Kidney epithelial cell (primary cell): ENCODE results near the gene LDB2. TPM values are rescaled to one million over a fixed set of nuclear protein-coding genes. Genes with fewer than 3 reads are reported as not detected.

Source experiments
- DNase-seq: peaks from one replicate; pipeline ENCODE4 v3.0.0-alpha.2; 2010; ENCODE audit warnings: low read depth
- H3K27me3 ChIP-seq: 2 replicates; pipeline ENCODE4 v1.6.0; 2011; ENCODE audit warnings: low read length; ENCODE audit not compliant: control insufficient read depth, insufficient read depth
- H3K36me3 ChIP-seq: 2 replicates; pipeline ENCODE4 v1.5.1; 2011; ENCODE audit warnings: low read length; ENCODE audit not compliant: control insufficient read depth, insufficient read depth
- H3K4me3 ChIP-seq: 2 replicates; pipeline ENCODE4 v1.5.1; 2011; ENCODE audit warnings: low read depth, mild to moderate bottlenecking, control low read depth, low read length
- total RNA-seq: library from RNA; depleted of rRNA; stranded (reverse); fragments of >200 nt; gene quantifications from 2 replicates; pipeline ENCODE4 v1.2.3, GENCODE V29; 2015
- TF ChIP-seq, protein P1 (sequence below): IDR thresholded peaks from 2 replicates; pipeline ENCODE4 v1.5.1; 2011; ENCODE audit warnings: mild to moderate bottlenecking, moderate library complexity, low read length, control low read depth, inconsistent platforms; ENCODE audit not compliant: insufficient read depth, poor library complexity, severe bottlenecking

The LDB2 gene
- total RNA-seq, 1 donor from 2014 or later, result 0.46 TPM

DNA sequence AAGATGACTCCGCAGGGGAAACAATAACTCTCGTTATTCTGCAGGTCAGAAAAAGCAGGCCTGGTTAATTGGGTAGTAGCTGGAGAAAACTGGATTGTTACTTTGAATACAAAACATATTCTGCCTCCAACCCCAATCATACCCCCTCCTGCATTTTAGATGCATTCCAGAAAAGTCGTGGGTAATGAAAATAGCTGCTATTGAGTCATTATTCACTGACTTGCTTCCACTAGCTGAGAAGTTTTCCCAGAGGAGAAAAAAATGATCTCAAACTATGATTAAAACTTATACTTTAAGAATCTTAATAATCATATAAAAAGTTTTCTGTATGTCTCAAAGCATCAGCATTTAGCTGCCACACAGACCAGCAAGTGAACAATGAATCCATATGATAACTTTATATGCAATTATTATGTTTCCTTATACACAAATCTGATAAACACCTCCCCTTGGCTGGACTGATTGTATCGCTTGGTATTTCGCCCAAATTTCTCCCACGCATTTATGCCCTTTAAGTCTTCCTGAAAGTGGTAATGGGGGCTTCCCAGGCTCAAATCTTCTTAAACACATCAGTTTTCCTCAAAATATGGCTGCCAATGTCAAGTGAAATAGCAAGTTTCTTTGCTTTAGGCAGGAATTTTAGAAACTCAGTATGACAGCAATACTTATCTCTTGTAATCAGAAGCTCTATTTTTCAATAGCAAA is 181.0 kb downstream of the LDB2 start:
- no peak overlapping the region for H3K4me3 ChIP-seq
- no peaks in the 10 kb centered on the region for H3K36me3 ChIP-seq
- DNase-seq, result no peak
- H3K27me3 ChIP-seq, result no peaks in the 10 kb centered on the region
- TF ChIP-seq, protein P1, sequence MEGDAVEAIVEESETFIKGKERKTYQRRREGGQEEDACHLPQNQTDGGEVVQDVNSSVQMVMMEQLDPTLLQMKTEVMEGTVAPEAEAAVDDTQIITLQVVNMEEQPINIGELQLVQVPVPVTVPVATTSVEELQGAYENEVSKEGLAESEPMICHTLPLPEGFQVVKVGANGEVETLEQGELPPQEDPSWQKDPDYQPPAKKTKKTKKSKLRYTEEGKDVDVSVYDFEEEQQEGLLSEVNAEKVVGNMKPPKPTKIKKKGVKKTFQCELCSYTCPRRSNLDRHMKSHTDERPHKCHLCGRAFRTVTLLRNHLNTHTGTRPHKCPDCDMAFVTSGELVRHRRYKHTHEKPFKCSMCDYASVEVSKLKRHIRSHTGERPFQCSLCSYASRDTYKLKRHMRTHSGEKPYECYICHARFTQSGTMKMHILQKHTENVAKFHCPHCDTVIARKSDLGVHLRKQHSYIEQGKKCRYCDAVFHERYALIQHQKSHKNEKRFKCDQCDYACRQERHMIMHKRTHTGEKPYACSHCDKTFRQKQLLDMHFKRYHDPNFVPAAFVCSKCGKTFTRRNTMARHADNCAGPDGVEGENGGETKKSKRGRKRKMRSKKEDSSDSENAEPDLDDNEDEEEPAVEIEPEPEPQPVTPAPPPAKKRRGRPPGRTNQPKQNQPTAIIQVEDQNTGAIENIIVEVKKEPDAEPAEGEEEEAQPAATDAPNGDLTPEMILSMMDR, result no peak

DNA sequence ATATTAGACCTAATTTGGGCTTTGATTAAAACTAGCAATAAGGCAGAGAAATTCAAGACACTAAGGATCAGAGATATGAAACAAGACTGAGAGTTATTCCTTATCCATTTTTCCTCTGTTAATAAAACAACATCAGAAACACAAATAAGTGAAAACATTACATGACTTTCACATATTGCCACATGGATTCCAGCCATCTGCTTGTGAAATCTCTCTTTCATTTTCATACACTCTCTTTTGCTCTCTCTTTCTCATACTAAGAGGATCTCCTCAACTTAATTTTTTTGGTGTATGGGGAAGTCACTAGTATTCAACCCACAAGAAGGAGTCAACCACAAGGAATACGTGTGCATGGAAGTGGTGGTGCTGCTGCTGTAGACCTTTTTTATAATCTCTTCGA is 183.0 kb downstream of the LDB2 start:
- Histone ChIP-seq H3K4me3 (no peak overlapping the region), H3K36me3 (no peaks in the 10 kb centered on the region), H3K27me3 (no peaks in the 10 kb centered on the region)
- DNase-seq, result no peak
- TF ChIP-seq, protein P1, result no peak

DNA sequence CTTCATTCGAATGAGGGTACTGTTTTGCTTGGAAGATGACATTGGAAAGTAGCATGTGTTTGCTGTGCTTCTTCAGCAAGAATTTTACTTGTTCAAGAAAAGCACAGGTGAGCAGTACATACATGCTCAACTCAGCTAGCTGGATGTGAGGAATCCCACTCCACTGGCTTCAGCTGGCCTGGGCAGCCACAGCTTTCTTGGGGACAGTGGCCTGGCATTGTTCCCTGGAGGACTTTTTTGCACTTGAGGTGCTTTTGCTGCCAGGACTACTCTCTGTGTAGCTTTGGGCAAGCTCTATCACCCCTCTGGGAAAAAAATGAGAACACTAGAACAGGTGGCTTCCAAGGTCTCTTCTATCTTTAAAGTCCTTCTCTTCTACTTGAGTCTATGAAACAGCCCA is 184.3 kb downstream of the LDB2 start:
- DNase-seq, result no peak
- TF ChIP-seq, protein P1, result no peak
- Histone ChIP-seq H3K36me3 (no peaks in the 10 kb centered on the region), H3K27me3 (no peaks in the 10 kb centered on the region), H3K4me3 (no peak overlapping the region)

GRCh38 chr4:16713696-16714095 is 184.7 kb downstream of the LDB2 start:
- Histone ChIP-seq H3K27me3 (no peaks in the 10 kb centered on the region), H3K36me3 (no peaks in the 10 kb centered on the region), H3K4me3 (no peak overlapping the region)
- DNase-seq, result no peak
- TF ChIP-seq, protein P1, result no peak

GRCh38 chr4:16713271-16713670 is 185.2 kb downstream of the LDB2 start:
- TF ChIP-seq, protein P1, result no peak
- Histone ChIP-seq H3K27me3 (no peaks in the 10 kb centered on the region), H3K4me3 (no peak overlapping the region), H3K36me3 (no peaks in the 10 kb centered on the region)
- DNase-seq, result no peak

DNA sequence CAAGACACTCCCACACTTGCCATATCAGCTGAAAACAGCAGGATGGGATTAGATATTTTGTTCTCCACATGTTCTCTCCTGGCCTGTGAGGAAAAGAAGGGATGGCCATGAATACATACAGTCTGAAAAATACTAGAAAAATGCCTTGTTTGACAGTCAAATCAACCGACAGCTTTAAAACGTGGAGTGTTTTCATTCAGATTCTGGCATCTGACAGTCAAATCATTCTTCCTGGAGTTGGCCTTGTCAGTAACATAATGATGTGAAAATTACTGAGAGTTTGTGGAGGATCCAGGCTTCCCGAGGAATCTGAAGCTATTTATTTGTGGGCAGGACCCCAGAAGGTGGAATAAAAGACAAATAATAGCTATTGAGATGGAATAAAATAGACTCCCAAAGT is 188.2 kb downstream of the LDB2 start:
- TF ChIP-seq, protein P1, result no peak
- Histone ChIP-seq H3K36me3 (no peaks in the 10 kb centered on the region), H3K4me3 (no peak overlapping the region), H3K27me3 (no peaks in the 10 kb centered on the region)
- DNase-seq, result no peak
